GM12872 (cell line): ENCODE data around the gene CASK.

Experiments used
- TF ChIP-seq, protein P1 (sequence below): IDR thresholded peaks from 3 replicates; pipeline ENCODE4 v1.5.1; 2011; ENCODE audit warnings: low read depth, mild to moderate bottlenecking, low read length, moderate library complexity; ENCODE audit not compliant: insufficient read depth

Gene CASK

DNA sequence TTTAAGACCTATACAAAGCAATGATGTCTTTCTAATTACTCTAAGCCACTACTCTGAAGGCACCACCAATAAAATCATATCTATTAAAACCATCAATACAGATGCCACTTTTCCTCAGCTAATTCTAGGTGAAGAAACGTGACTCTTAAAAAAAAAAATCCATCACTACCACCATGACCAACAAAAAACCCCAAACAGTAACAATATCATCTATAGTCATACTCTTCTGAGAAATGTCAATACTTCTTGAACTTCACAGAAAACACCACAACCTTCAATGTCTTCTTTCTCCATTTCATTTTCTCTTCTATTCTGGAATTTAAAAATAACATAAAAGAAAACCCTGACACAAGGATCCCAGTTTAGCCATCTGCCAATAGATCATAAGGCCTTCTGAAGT, 35.7 kb downstream of the CASK start:
- TF ChIP-seq, protein P1, sequence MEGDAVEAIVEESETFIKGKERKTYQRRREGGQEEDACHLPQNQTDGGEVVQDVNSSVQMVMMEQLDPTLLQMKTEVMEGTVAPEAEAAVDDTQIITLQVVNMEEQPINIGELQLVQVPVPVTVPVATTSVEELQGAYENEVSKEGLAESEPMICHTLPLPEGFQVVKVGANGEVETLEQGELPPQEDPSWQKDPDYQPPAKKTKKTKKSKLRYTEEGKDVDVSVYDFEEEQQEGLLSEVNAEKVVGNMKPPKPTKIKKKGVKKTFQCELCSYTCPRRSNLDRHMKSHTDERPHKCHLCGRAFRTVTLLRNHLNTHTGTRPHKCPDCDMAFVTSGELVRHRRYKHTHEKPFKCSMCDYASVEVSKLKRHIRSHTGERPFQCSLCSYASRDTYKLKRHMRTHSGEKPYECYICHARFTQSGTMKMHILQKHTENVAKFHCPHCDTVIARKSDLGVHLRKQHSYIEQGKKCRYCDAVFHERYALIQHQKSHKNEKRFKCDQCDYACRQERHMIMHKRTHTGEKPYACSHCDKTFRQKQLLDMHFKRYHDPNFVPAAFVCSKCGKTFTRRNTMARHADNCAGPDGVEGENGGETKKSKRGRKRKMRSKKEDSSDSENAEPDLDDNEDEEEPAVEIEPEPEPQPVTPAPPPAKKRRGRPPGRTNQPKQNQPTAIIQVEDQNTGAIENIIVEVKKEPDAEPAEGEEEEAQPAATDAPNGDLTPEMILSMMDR = no peak

DNA sequence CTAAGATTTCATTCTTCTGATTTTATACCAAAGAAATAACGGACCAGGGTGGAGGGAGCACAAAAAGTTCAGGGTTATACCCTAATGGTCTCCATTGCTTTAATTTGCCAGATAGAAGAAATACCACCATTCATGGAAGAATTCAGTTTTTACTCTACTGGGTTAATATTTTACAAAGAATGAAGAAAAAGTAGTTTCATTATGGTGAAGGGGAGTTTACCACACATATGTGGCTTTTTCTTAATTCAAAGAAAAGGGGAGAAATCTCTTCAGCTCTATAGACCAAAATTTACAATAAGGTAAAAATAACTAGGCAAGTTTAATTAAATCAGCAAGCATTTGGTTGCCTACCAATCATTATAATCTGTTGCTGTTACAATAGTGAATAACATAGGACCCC, 37.6 kb downstream of the CASK start:
- TF ChIP-seq, protein P1 = no peak

DNA sequence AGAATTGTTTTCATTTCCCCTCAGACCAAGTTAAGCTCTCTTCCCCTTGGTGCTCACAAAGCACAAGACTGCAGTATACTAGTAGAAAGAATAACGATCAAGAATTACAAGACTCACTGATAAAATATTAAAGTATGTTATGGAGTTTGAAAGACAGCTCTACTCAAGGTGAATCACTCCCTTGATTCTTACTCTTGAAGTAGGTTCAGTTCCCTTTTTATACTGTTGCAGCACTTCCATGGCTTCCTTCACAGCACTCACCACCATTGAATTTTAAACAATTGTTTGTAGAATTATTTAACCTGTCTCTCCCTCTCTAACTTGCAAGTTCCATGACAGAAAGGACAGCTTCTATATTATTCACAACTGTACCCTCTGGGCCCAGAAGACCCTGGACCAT, 42.2 kb downstream of the CASK start:
- TF ChIP-seq, protein P1 = no peak

DNA sequence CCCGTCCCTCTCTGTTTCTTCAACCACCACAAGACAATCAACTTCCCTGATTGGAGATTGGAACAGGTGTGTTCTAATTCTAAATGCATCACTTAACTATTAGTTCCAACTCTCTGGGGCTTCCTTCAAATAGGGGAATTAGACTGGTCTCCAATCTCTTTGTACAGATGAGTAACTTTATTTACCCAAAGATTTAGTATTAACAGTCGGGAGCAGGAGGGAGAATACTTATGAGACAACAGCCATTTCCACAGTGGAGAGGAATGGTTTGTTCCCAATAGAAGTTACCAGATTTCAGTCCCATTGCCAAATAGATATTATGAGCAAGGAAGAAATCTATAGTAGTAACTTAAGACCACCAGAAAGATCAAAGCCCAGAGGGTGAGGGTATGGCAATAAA, 46.2 kb downstream of the CASK start:
- TF ChIP-seq, protein P1 = no peak

DNA sequence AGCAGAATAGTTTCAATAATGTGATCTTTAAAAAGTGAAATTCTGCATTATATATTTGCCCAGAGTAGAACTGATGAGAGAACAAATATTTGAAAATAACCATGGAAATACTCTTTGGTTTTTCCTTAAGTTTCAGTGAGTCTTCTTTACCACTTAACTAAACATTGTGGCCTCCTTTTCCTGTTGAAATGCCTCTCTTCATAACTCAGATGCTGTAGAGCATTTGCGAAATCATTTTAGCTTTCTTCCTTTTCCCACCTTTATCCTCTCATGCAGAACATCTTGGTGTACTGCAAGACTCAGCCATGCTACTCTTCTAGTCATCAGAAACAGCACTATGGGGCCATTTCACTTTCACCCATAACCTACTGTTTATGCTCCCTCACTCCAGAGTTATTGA, 48.2 kb downstream of the CASK start:
- TF ChIP-seq, protein P1 = no peak

DNA sequence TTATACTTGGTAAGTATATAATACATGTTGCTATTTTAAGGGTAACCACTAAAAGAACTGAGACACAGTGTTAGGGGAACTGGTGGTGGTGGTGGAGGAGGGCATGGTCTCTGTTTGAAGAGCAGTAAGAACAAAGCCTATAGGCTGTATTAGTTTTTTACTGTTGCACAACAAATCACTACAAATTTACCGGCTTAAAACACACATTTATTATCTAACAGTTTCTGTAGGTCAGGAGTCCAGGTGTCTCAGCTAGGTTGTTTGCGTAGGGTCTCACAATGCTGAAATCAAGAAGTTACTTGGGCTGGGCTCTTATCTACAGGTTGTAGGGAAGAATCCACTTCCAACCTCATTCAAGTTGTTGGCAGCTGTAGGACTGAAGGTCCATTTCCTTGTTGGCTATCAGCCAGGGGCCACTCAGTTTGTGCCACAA, 52.6 kb downstream of the CASK start:
- TF ChIP-seq, protein P1 = no peak

DNA sequence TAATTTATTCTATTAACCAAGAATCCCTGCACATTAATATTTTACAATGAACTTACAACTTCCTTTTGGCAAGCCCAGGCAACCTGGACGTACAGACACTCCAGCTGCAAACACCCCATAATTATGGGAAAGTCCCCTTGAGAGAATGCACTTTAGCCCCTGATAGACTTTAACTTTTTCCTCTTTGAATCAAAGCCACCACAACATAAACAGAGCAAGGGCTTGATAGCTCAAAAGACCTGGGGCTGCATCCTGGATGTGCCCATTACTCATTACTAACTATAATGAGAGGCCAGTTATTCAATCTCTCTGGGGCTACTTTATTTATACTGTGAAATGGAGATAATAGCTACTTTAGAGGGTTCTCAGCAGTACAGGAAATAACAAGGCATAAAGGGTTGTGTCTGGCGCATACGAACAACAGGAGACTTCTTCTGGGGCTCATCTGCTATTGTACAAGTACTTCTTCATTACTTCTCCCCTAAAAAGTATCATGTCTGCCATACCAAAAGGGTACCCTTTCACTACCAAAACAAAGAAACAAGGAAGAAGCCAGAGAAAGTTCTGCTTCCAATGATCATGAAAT, 54.9 kb downstream of the CASK start:
- TF ChIP-seq, protein P1 = no peak
